ENCODE measurements around the gene MUC21.

DNA sequence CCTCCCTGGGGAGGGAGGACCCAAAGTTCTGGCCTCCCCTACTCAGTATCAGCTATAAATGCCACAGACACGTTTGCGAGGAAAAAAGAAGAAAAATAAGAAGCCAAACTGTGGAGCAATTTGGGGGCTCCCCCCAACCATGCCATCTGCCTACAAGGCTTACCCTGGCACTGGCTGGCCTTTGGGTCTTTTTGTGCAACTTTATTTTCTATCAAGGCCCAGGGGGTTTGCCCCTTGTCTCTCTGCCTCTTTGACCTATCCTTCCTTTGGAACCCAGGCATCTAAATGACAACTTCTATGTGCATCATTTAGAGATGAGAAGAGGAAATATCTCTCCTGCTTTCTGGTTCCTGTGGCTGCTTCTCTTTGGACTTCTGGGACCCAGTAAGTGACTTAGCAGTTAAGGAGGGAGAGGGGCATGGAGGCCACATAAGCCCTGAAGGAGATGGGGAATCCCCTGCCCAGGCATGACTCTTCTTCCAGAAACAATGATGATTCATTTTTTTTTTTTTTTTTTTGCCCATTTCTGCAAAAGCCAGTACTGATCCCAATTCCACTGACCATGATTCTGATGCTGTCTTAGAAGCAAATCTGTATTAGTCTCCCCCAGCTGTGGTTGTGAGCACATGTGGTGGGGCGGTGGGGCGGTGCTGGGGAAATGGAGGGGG is 27.0 kb downstream of the MUC21 start, which contains the start of gene MUC22:
- TF ChIP-seq, protein P1, sequence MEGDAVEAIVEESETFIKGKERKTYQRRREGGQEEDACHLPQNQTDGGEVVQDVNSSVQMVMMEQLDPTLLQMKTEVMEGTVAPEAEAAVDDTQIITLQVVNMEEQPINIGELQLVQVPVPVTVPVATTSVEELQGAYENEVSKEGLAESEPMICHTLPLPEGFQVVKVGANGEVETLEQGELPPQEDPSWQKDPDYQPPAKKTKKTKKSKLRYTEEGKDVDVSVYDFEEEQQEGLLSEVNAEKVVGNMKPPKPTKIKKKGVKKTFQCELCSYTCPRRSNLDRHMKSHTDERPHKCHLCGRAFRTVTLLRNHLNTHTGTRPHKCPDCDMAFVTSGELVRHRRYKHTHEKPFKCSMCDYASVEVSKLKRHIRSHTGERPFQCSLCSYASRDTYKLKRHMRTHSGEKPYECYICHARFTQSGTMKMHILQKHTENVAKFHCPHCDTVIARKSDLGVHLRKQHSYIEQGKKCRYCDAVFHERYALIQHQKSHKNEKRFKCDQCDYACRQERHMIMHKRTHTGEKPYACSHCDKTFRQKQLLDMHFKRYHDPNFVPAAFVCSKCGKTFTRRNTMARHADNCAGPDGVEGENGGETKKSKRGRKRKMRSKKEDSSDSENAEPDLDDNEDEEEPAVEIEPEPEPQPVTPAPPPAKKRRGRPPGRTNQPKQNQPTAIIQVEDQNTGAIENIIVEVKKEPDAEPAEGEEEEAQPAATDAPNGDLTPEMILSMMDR (IDR thresholded peaks at IDR 0.05; ENCODE audit: low read depth, low read length): no peak
- TF ChIP-seq, protein P2, sequence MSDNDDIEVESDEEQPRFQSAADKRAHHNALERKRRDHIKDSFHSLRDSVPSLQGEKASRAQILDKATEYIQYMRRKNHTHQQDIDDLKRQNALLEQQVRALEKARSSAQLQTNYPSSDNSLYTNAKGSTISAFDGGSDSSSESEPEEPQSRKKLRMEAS (IDR thresholded peaks at IDR 0.05; ENCODE audit: low read depth, low read length): no peak
- TF ChIP-seq POLR2A (IDR thresholded peaks at IDR 0.05; ENCODE audit: extremely low read depth, insufficient read length): no peak
- TF ChIP-seq MYC (IDR thresholded peaks at IDR 0.05; ENCODE audit: low read depth, low read length): no peak
